A673 (cell line): ENCODE data around the gene XPO6. TPM values are rescaled to one million over a fixed set of nuclear protein-coding genes. Genes with fewer than 3 reads are reported as not detected.
A peak's percentile ranks its signal among the peaks of the same experiment; 100 is the strongest.

ENCODE experiments used
- BruUV-seq: library from RNA; stranded (reverse); fragments of 400-500 nt; replicated peaks from 2 replicates; lab custom pipeline; 2021; lab: Mats Ljungman, UMichigan
- CTCF ChIA-PET: fragments of 300-600 bp; sonication (Branson Sonifier 250); formaldehyde crosslinking; loops from one replicate; lab custom pipeline; 2022; ENCODE audit warnings: antibody characterized with exemption; lab: Charles Lee
- POLR2A ChIA-PET: fragments of 300-600 bp; sonication (Branson Sonifier 250); formaldehyde crosslinking; loops from one replicate; lab custom pipeline; 2022; ENCODE audit warnings: antibody characterized with exemption; ENCODE audit not compliant: low non-redundant PET; lab: Charles Lee
- DNase-seq: peaks from one replicate; pipeline ENCODE4 v3.0.0-alpha.2; 2015; ENCODE audit warnings: low spot score
- H3K27ac ChIP-seq: fragments of 200-600 bp; sonication (generic); 2 replicates; pipeline ENCODE4 v1.5.1; 2016; ENCODE audit warnings: mixed run types, low read depth, mild to moderate bottlenecking, mixed read lengths, antibody characterized with exemption, low read length; ENCODE audit not compliant: poor library complexity, severe bottlenecking
- H3K27me3 ChIP-seq: fragments of 200-600 bp; sonication (generic); replicated peaks from 2 replicates; pipeline ENCODE4 v1.6.1; 2017; ENCODE audit warnings: mixed run types, low read depth, mild to moderate bottlenecking, mixed read lengths, antibody characterized with exemption, low read length; ENCODE audit not compliant: insufficient read depth, poor library complexity
- H3K36me3 ChIP-seq: fragments of 200-600 bp; sonication (generic); 2 replicates; pipeline ENCODE4 v1.6.1; 2016; ENCODE audit warnings: mixed run types, mild to moderate bottlenecking, mixed read lengths, antibody characterized with exemption, low read length; ENCODE audit not compliant: insufficient read depth, poor library complexity, severe bottlenecking
- H3K4me1 ChIP-seq: fragments of 200-600 bp; sonication (generic); 2 replicates; pipeline ENCODE4 v1.6.1; 2017; ENCODE audit warnings: mixed run types, mild to moderate bottlenecking, mixed read lengths, antibody characterized with exemption, low read length; ENCODE audit not compliant: insufficient read depth, poor library complexity, severe bottlenecking
- H3K4me3 ChIP-seq: fragments of 200-600 bp; sonication (generic); 2 replicates; pipeline ENCODE4 v1.5.1; 2016; ENCODE audit warnings: low read depth, mixed run types, mild to moderate bottlenecking, mixed read lengths, low read length; ENCODE audit not compliant: poor library complexity, severe bottlenecking
- H3K9me3 ChIP-seq: fragments of 200-600 bp; sonication (generic); 2 replicates; pipeline ENCODE4 v1.6.1; 2016; ENCODE audit warnings: mixed run types, low read depth, mild to moderate bottlenecking, mixed read lengths, antibody characterized with exemption, low read length; ENCODE audit not compliant: poor library complexity, severe bottlenecking
- CTCF ChIP-seq: fragments of 300-800, 200-600 bp; sonication (generic); conservative IDR thresholded peaks from 2 replicates; pipeline ENCODE4 v1.5.1; 2017; ENCODE audit warnings: low read depth, mild to moderate bottlenecking, antibody characterized with exemption, low read length, moderate library complexity, mixed read lengths
- EZH2 ChIP-seq: fragments of 200-600 bp; sonication (generic); IDR thresholded peaks from 2 replicates; pipeline ENCODE4 v1.6.1; 2017; ENCODE audit warnings: borderline replicate concordance, low read depth, mild to moderate bottlenecking, mixed read lengths, antibody characterized with exemption, low read length; ENCODE audit not compliant: poor library complexity, severe bottlenecking
- intact Hi-C: fragments of 100-400 bp; cut with micrococcal nuclease; formaldehyde crosslinking; loops from one replicate; pipeline ENCODE4 v1.10.0; 2022; ENCODE audit not compliant: unreplicated experiment
- total RNA-seq: library from RNA; stranded (reverse); gene quantifications from 2 replicates; pipeline ENCODE4 v1.2.3, GENCODE V29; 2021

The XPO6 gene
- total RNA-seq, 1 experiment from 2014 or later = 155 TPM

GRCh38 chr16:28204204-28204603, 7.6 kb downstream of the XPO6 start:
- peaks cover 59% of the 10 kb centered on the region for H3K36me3 ChIP-seq
- DNase-seq = no peak
- H3K4me3 ChIP-seq = no peak overlapping the region
- H3K27ac ChIP-seq = no peak overlapping the region
- no peak for TF ChIP-seq CTCF
- H3K27me3 ChIP-seq = no peaks in the 10 kb centered on the region
- peaks cover 7% of the 10 kb centered on the region for H3K4me1 ChIP-seq
- intact Hi-C loops = no loop called here
- H3K9me3 ChIP-seq = no peaks in the 10 kb centered on the region
- POLR2A ChIA-PET = no interaction called here
- CTCF ChIA-PET = no interaction called here
- no TSS peak for BruUV-seq

- ChIA-PET CTCF (no interaction called here), POLR2A (no interaction called here)
- DNase-seq = no peak
- no peaks in the 10 kb centered on the region for H3K27me3 ChIP-seq
- no peaks in the 10 kb centered on the region for H3K9me3 ChIP-seq
- BruUV-seq = no TSS peak
- TF ChIP-seq EZH2 (no peak), CTCF (0 out of 2 replicates have a peak, but pooled peaks have one; percentile 16)
- no peaks in the 10 kb centered on the region for H3K4me1 ChIP-seq
- H3K4me3 ChIP-seq = no peak overlapping the region
- intact Hi-C loops = no loop called here
- H3K36me3 ChIP-seq = peaks cover 48% of the 10 kb centered on the region
- no peak overlapping the region for H3K27ac ChIP-seq
Observed at GRCh38 chr16:28202147-28202746, 9.5 kb downstream of the XPO6 start.

- Histone ChIP-seq H3K4me3 (no peak overlapping the region), H3K4me1 (peaks cover 8% of the 10 kb centered on the region), H3K36me3 (peaks cover 37% of the 10 kb centered on the region), H3K27ac (no peak overlapping the region), H3K9me3 (no peaks in the 10 kb centered on the region), H3K27me3 (no peaks in the 10 kb centered on the region)
- POLR2A ChIA-PET = interaction anchor here (0.6 kb wide), 2 partner anchors 11 to 639 kb away, joined by 3 to 12 read pairs; no protein-coding TSS in a partner anchor
- DNase-seq = no peak
- TF ChIP-seq EZH2 (no peak), CTCF (no peak)
- BruUV-seq = no TSS peak
- CTCF ChIA-PET = no interaction called here
- intact Hi-C loops = no loop called here
Observed at GRCh38 chr16:28200661-28201060, 11.1 kb downstream of the XPO6 start.
